RPMI7951 (cell line): ENCODE results near the gene NPTN. TPM values are rescaled to one million over a fixed set of nuclear protein-coding genes. Genes with fewer than 3 reads are reported as not detected.
A peak's percentile ranks its signal among the peaks of the same experiment; 100 is the strongest.
"Not testable (repeated sequence)": the region's sequence is repeated elsewhere in the genome, so short reads cannot be mapped to it uniquely, and the experiment has no call there.

Experiments used
- DNase-seq: peaks from one replicate; pipeline ENCODE4 v3.0.0-alpha.2; 2012; ENCODE audit warnings: low read depth
- total RNA-seq: library from RNA; depleted of rRNA; stranded (reverse); fragments of >200 nt; shearing (Covaris generic); gene quantifications from 2 replicates; pipeline ENCODE4 v1.2.3, GENCODE V29; 2014

Gene NPTN
- total RNA-seq, 1 experiment from 2014 or later: 161 TPM

GRCh38 chr15:73573037-73573436, 60.2 kb downstream of the NPTN start:
- DNase-seq: no peak

DNA sequence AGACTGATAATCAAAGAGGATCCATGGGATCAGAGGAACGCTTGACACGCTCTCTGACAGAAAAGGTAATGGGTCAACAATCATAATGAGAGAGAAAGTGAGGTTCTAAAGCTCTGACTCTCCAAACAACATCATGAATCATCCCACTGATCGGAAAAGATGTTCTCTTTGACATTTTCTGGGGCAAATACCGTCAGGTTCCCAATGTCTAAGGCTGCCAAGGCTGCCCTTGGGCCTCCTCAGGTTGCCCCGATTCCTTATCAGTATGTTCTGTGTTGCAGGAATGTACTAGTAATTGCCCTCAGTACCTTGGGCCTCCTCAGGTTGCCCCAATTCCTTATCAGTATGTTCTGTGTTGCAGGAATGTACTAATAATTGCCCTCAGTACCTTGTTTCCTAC, 60.9 kb downstream of the NPTN start:
- DNase-seq: no peak

DNA sequence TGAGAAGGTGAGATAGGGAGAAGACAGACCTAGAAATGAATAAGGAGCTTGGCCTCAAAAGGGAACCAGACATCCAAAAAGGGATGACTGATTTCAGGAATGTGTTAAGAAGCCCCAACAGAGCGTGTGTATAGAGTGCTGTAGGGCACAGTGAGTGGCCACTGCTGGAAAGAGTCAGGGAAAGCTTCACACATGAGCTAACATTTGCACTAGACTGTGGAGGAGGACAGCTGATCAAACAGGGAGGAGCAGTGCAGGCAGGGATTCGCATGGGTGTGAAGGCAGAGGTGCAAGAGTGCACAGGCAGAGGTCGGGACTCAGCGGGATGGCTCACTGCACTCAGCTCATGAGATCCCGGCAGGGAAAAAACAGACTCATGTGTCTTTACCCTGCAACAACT, 61.8 kb downstream of the NPTN start:
- no peak for DNase-seq

DNA sequence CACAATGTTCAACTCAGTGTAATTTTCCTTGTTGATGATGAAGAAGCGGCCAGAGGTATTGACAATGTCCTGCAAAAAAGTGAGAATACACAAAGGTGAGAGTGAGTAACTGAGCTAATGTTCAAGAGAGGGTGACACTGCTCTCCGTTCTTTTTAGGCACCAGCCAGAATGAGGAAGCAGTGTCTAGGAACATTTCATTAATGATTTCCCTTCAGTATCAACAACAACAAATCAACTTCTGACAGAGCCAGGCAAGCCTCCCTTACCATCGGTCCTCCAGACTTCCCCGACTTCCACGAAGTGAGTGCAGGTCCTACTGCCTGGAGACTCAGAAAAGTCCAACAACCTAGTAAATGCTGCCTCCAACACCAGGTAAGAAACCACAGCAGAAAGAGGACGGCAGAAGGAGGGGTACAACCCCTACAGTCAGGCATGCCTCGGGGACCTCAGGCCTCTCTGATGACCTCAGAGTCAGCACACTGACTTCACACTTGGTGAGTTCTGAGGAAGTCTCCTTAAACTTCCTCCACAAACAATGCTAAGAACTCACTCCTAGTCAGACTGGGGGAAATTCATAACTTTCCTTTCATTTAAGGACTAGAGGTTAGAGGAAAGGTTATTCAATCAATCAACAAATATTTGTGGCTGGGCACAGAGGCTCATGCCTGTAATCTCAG, 62.7 kb downstream of the NPTN start:
- no peak for DNase-seq

GRCh38 chr15:73569361-73569760, 63.8 kb downstream of the NPTN start:
- DNase-seq: no peak

DNA sequence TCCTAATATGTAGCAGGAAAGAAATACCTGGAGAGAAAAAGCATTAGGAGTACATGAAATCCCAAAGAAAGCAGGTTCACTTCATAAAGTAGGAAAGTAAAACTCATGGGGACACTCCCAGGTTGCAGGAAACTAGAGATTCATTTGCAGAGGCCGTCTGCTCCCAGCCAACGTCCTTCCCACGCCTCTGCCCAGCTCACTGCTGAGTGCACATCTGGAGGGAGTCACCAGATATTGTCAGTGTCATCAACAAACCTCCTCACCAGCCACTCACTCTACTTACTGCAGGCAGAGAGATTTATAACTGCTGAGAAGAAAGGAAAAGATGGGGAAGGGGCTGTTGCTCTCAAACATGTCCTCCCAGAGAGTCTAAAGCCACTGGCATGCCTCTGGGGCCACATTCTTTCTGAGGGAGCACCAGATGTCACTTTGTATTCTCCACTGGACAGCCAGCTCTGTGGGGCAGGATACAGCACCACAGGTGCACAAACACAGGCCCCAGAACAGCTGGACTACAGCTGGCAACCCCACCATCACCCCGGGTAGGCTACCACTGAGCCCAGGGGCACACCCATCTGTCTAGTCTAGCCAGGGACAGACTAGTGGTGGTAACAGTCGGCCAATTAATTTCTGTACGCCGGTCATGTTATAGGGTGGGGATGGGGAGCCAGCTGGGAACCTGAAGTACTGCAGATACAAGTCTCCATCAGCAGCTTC, 64.5 kb downstream of the NPTN start:
- no peak for DNase-seq

GRCh38 chr15:73567020-73567419, 66.2 kb downstream of the NPTN start:
- no peak for DNase-seq

GRCh38 chr15:73564255-73564654, 68.9 kb downstream of the NPTN start:
- peak; percentile 86 for DNase-seq

GRCh38 chr15:73560501-73561117, 72.6 kb downstream of the NPTN start:
- DNase-seq: peak; percentile 65

- DNase-seq: no peak
Measured at GRCh38 chr15:73558529-73558928, 74.7 kb downstream of the NPTN start.

DNA sequence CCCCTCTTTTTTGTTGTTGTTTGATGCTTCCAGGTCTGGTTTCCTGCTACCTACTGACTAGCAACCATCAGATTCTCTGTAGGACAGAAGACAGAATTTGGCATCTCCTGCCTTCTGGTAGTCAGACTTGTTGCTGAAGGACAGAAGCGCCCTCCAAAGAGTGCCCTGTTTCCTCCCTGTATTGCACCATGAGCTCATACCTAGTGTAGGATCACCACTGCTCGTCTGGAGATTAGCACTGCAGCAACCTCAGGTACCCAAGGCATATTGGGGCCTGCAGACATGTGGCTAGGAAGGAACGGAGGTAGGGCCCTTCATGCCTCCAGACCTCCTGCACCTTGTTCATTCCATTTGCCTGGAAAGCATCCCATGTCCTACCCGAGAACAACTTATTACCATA, 78.1 kb downstream of the NPTN start:
- DNase-seq: no peak

DNA sequence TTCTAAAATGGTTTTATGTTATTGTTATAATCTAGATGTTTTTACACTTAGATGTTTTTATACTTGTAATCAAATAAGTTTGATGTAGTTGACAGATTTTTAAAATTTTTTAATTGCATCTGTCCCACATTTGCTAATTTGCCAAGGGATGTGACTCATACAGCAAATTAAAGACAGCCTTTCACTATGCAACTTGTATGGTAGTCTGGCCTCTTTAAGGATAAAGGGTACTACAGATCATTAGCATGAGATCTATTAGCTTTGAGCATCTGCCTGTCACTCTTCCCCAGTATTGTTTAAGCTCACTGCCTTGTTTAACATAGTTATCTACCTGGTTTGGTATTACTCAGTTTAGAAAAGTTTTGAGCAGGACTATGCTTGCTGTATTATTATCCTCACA, 83.0 kb downstream of the NPTN start:
- no peak for DNase-seq

- DNase-seq: not testable (repeated sequence)
Measured at GRCh38 chr15:73548925-73549324, 84.3 kb downstream of the NPTN start.

DNA sequence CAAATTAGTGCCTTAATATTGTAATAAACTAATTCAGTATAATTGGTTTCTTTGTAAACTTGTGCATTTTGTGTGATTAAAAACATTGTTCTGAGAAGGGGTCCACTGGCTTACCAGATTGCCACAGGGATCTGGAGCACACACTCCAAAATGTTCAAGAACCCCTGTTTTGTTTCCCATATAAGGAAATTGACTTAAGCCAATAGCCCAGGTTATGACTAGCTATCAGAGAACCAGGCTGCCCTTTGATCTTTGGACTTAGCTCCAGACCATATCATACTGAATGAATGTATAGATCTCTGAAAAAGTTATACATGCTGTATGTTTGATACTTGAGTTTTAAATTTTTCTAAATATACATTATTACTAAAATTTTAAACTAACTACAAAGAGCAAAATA, 91.7 kb downstream of the NPTN start:
- DNase-seq: no peak

- no peak for DNase-seq
Measured at GRCh38 chr15:73540161-73540560, 93.0 kb downstream of the NPTN start.

DNA sequence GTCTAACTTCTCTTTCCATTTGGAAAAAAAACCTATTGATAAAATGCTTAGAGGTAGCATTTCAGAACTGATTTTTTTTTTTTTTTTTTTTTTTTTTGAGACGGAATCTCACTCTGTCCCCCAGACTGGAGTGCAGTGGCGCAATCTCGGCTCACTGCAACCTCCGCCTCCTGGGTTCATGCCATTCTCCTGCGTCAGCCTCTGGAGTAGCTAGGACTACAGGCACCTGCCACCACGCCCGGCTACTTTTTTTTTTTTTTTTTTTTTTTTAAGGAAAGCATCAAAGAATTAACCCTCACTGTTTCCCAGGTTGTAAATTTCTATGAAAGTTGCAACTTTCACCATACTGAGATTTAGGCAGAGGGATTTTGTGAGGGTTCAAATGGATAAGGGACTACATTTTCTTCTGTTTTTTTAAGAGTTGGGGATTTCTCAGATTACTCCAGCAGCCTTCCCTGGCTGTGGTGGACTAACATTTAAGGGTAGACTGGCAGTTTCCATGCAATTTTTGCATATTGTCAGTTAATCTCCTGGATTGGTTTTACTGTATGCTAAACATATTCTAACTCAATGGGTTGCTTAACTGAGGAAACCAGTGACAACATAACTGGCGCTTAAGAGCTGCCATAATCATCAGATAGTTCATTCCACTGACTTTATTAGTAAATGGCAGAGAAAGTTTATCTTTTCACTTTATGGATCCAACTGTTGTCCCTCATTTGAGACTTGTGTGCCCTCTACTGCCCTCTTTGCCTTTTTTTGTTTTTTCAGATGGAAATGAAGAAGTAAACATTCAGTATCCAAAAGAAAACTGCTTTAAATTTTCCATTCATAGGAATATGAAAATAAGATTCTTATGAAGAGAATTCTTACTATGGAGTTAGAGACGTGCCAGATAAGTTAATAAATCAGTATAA, 93.7 kb downstream of the NPTN start:
- DNase-seq: no peak

DNA sequence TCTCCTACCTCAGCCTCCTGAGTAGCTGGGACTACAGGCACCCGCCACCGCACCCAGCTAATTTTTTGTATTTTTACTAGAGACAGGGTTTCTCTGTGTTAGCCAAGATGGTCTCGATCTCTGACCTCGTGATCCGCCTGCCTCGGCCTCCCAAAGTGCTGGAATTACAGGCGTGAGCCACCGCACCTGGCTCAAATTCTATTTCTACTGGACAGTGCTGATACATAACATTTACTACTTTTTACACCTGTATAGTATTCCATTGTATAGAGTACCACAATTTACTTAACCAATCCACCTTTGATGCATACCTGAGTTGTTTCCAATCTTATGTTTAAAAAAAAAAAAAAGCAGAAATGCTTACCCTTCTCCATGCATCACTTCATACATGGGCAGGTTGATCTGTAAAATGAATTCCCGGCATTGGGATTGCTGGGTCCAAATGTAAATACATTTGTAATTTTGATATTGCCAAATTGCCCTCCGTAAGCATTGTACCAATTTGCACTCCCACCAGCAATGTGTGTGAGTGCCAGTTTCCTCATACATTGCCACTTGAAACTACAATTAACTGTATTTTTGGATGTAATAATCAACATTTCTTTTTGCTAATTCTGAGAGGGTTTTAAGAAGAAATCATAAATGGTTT, 94.5 kb downstream of the NPTN start:
- no peak for DNase-seq

DNA sequence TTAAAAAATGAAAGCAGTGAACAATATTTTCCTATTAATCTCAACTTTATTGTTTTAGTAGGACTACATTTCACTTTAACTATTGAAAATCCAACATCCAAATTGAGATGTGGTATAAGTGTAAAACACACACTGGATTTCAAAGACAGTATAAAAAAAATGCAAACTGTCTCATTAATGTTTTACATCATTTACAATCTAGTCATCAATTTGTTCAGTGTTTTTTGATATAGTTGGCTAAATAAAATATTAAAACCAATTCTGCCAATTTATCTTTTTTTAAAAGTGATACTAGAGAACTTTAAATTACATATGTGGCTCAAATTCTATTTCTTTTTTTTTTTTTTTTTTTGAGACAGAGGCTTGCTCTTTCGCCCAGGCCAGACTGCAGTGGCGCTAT, 95.1 kb downstream of the NPTN start:
- no peak for DNase-seq

- DNase-seq: no peak
Measured at GRCh38 chr15:73530649-73531048, 102.5 kb downstream of the NPTN start.

- no peak for DNase-seq
Measured at GRCh38 chr15:73527598-73527997, 105.6 kb downstream of the NPTN start.

DNA sequence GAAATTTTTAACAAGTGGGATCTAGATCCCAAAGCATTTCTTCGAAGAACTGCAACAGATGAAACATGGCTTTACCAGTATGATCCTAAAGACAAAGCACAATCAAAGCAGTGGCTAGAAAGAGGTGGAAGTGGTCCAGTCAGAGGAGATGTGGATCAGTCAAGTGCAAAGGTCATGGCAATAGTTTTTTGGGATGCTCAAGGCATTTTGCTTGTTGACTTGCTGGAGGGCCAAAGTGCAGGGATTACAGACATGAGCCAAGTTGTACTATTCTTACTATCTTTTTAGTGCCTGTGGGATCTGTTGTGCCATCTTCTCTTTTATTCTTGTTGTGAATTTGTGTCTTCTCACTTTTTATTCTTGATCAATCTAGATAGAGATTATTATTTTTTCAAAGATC, 108.3 kb downstream of the NPTN start:
- no peak for DNase-seq

GRCh38 chr15:73522011-73522410, 111.2 kb downstream of the NPTN start:
- no peak for DNase-seq
